Measurements from ENCODE around the gene TNNC1.

Gene TNNC1

GRCh38 chr3:52458031-52458760 is 4.4 kb upstream of the TNNC1 start:
- no peak for DNase-seq (ENCODE audit: low spot score)

- no peak for DNase-seq (ENCODE audit: low spot score)
These were observed 3.0 kb upstream of the TNNC1 start for GRCh38 chr3:52456800-52457183.

DNA sequence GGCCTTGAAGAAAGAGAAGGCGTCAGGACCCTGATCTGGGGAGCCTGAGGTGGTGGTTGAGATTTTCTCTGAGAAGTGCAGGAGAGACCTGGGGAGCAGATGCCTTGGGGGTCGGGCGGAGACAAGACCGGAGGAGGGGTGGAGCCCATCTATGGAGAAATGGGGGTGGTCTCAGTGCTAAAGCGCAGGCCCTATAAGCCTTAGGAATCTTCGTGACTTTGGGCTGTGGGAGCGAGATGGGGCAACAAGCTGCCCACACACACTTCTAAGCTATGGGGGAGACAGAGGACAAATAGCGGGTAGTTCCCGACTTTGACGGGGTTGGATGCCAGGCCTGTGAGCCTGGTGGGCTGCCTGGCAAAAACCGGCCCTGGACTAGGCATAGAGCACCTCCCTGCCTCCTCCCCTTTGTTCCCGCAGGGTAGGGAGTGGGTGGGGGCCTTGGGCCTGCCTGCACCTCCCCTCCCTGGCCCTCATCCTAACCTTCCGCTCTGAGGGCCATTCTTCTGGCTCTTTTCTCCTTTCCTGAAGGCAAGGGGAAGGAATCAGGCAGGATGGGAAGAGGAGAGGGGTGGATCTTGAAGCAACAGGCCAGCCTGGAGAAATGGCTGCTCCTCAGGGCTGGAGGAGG is 2.4 kb upstream of the TNNC1 start:
- DNase-seq (ENCODE audit: low spot score), result peak; percentile 22

GRCh38 chr3:52455283-52456168 is 1.7 kb upstream of the TNNC1 start, which contains the start of gene NISCH:
TSS of gene NISCH (plus strand) at chr3:52455604. CDS start at chr3:52455642, 38 bp downstream.
- peak; percentile 82 for DNase-seq (ENCODE audit: low spot score)

DNA sequence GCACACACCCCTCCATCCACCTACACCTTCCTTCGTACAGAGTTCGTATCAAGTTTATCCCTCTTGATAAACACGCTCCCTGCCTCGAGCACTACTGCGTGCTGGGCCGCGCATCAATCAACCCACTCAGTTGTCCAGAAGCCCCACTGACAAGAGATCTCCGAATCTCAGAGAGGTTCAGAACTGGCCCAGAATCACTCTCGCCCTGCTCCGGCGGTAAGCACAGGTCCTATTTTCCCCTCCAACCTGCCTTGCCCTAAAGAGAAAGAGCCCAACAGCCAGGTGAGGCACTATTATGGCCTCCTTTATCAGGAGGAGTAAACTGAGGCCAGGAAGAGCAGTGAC is 1.1 kb upstream of the TNNC1 start:
- DNase-seq (ENCODE audit: low spot score), result no peak

GRCh38 chr3:52454250-52454937 is 553 bp upstream of the TNNC1 start:
- DNase-seq (ENCODE audit: low spot score), result peak; percentile 8

- DNase-seq (ENCODE audit: low spot score), result no peak
These were observed 1.1 kb downstream of the TNNC1 start for GRCh38 chr3:52452570-52453221.

DNA sequence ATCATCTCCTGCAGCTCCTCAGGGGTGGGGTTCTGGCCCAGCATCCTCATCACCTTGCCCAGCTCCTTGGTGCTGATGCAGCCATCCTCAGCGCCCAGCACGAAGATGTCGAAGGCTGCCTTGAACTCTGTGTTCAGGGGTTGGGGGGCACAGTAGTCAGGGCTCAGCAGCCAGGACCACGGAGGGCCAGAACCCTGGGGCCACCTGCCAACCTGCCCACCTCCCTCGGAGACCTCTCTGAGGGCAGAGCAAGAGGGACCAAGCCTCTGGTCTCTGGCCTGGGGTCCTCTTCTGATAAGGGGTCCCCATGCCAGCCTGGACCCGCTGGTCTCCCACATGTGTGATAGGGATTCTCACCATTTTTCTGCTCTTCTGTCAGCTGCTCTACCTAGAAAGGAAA is 1.7 kb downstream of the TNNC1 start:
- DNase-seq (ENCODE audit: low spot score), result no peak

DNA sequence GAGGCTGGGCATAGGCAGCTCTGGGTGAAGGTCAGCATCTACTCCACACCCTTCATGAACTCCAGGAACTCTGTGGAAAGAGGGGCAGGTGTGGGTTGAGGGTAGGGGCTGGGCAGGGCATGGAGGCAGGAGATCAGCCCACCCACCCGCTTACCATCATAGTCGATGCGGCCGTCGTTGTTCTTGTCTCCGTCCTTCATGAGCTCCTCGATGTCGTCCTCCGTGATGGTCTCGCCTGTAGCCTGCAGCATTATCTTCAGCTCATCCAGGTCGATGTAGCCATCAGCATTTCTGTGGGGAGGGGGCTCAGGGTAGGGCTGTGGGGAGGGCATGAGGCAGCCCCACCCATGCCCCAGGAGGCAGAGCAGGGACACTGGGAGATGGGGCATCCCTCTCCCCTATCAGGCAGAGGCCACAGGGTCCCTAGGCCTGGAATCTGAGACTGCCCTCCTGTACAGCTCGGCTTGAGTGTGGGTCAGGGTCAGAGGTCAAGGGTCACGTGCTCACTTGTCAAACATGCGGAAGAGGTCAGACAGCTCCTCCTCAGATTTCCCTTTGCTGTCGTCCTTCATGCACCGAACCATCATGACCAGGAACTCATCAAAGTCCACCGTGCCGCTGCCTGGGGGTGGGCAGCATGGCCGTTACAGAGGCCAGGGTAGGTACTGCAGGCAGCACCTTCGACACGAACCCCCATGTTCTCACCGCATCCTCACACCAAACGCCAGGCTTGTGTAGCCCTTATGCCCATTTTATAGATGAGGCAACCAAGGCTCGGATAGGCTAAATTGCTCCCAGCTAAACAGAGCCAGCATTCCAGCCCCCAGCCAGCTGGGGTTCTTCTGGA is 2.4 kb downstream of the TNNC1 start:
- no peak for DNase-seq (ENCODE audit: low spot score)

GRCh38 chr3:52450489-52451236 is 3.2 kb downstream of the TNNC1 start:
- DNase-seq (ENCODE audit: low spot score), result no peak

DNA sequence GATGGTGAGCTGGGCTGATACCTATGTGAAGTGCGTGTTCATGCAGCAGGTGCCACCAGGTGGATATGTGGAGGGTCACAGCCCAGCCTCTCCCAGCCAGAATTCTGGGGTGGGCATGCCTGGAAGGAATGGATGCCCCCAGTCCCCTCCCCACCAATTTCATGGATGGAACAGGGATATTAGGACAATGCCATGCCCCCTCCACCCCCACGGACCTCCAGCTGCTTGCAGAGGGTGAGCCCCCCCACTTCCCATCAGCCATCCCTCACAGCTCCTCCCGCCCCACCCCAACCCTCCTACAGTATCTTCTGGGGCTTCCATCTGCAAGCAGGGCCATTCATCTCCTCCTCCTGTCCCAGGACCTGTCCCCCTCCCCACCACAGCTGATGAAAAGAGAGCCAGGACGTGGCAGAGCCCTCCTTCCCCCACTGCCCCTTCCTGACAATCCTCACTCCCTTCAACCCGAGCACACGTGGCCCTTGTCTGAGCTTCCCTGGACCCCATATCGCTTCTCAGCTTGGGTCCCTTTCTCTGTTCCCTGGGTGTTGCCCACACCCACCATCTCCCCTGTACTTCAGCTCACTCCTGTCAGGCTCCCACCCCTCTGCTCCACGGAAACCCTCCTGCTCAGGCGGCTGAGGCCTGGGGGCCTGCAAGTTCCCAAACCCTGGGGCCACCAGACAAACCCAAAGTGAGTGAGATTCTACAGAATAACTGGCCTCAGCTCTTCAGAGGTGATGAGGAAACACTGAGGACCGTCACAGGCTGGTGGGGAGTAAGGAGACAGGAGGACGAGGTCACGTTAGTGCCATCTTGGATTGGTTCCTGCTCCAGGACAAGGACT is 6.1 kb downstream of the TNNC1 start:
- DNase-seq (ENCODE audit: low spot score), result no peak

DNA sequence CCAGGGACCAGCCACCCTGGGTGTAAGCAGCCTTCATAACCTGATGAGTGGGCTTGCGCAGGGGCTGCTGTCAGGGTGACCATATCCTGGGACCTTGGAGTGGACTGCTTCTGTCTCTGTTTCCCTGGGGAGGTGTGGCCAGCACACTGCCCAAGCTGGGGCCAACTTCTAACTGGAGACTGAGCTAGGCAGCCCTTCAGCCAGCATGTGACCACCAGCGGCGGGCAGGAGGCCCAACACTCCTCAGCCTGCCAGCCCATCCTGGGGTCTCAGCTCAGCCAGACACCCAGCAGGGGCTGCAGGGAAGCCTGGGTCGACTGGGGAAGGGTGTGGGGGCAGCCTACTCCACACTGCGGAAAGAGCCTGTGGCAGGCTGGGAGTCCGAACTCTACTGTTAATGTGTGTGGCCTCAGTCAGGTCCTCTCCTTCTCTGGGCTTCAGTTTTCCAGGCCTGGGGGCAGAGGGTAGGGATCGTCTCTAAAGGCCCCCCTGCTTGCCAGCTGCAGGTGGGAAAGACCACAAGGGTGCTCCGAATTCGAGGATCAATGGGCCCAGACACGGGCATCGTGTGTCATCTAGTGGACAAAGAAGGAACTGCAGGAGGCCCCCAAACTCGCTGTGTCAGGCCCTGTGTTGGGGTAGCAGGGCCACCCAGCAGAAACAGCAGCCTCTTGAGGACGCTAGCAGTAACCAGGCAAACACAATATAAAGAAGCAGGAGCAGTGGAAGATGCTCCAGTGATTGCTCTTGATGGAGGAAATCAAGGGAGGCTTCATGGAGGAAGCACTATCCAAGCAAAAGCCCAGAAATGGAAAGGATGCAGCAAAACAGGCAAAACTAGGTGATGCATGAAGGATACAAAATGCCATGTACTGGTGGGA is 7.0 kb downstream of the TNNC1 start:
- no peak for DNase-seq (ENCODE audit: low spot score)

DNA sequence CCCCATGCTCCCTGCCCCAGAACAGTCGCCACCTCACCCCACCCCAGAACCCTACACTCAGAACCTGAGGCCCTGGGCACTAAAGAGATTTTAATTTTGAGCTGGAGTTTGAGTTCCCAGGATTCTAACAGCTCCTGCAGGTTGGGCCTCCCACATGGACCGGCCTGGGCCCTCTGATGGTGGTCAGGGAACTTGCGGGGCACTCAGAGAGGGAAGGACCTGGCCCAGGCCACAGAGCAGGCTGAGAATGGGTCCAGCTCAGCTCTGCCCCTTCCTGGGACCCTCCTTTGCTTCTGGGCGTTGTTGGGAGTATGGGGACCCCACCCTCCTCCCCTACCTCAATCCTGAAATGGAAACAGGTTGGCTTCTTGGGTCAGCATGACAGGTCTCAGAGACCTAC is 7.8 kb downstream of the TNNC1 start:
- DNase-seq (ENCODE audit: low spot score), result no peak

DNA sequence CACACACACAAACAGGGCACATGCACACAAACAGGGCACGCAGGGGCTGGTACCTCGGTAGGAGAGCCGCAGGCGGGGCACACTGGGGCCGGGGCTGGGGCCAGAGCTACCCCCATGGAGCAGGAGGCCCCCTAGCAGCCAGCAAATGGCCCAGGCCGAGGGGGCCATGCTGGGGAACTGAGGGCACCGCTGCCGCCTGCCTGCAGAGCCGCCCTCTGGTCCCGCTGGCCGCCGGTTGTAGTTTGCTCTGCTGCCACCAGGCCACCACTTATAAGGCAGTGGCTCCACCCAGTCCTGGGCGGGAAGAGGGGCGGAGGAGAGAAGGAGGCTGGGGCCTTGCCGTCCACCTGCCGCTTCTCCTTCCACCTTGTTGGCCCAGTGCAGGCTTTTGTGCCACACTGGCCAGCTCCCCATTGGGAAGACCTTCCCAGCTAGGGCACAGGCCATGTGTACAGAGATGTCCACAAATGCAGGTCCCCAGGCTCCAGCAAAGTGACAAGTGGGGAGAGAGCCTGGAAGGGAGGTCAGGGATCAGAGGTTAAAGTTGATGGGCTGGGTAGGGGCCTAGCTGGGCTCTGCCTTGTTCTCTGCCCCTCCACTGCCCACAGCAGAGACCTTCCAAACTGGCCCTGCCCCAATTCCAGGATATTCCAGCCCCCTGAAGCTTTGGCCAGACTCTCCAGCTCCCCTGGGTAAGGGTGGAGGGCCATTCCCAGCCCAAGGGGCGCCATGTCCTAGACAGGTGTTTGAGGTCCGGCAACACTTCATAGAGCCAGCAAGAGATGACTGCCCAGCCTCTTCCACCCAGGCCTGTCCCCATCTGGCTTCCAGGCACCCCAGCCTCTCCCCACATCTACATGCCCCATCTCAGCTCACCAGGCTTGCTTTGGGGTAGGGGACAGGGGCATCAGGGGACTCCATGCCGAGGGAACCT is 8.7 kb downstream of the TNNC1 start, which contains the start of gene SEMA3G:
SEMA3G (minus strand) TSS at position 244 of the 934 bp plus-strand sequence; CDS start at position 168, 76 bp downstream.
- no peak for DNase-seq (ENCODE audit: low spot score)

- DNase-seq (ENCODE audit: low spot score), result no peak
These were observed 9.8 kb downstream of the TNNC1 start for GRCh38 chr3:52443791-52444687.

DNA sequence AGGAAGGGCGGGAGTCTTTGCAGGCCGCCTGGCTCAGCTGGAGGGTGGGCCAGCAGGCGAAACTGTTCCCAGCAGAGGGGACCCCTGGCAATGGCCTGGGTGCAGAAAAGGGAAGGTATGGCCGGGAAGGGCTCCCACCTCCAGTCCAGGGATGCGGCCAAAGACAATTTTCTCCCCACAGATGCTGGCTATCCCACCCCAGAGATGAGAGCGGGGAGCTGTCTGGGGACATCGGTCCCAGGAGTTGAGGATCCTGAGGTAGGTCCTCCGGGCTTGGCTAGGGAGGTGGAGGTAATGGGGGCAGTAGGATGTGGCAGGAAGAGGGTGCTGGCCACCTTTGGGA is 10.6 kb downstream of the TNNC1 start:
- DNase-seq (ENCODE audit: low spot score), result no peak

Measured in globus pallidus (tissue), 1 donor.